HG03575 (cell line): ENCODE measurements around the gene RAB9B.
"Not testable (repeated sequence)": the region's sequence is repeated elsewhere in the genome, so short reads cannot be mapped to it uniquely, and the experiment has no call there.

Source experiments
- ATAC-seq: cut with Tn5 transposase; IDR thresholded peaks from one replicate; pipeline ENCODE4 v1.9.1; 2021; ENCODE audit not compliant: unreplicated experiment, insufficient number of reproducible peaks, low FRiP score; ENCODE audit errors: extremely low read depth

Gene RAB9B

GRCh38 chrX:103818842-103819619 is 13.0 kb downstream of the RAB9B start:
- ATAC-seq = no peak

DNA sequence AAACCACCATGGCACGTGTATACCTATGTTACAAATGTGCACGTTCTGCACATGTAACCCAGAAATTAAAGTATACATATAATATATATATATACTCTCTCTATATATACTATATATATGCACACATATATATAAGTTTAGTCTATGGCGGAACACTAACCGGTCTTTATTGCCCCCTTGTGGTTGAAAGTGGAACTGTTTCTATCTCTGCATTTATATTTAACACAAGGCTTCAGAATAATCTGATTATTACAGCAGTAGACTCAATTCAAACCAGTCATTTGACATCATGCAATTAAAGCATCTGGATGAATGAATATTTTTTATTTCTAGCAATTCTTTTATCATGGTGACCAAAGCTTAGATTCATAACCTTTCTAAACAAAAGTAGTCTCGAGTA is 14.6 kb downstream of the RAB9B start:
- no peak for ATAC-seq

DNA sequence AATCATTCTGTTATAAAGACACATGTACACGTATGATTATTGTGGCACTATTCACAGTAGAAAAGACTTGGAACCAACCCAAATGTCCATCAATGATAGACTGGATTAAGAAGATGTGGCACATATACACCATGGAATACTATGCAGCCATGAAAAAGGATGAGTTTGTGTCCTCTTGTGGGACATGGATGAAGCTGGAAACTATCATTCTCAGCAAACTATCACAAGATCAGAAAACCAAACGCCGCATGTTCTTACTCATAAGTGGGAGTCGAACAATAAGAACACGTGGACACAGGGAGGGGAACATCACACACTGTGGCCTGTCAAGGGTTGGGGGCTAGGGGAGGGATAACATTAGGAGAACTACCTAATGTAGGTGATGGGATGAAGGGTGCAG is 15.0 kb downstream of the RAB9B start:
- ATAC-seq = not testable (repeated sequence)

DNA sequence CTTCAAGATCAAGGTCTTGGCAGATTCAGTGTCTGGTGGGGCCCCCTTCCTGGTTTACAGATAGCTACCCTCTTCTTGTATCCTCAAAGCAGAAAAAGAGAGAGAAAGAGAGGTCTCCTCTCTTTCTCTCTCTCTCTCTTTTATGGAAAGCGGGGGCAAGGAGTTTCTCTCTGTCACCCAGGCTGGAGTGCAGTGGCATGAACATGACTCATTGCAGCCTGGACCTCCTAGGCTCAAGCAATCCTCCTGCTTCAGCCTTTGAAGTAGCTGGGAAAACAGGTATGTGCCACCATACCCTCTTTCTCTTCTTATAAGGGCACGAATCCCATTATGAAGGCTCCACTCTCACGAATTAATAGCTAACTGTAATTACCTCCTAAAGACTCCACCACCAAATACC is 20.2 kb downstream of the RAB9B start:
- no peak for ATAC-seq

- ATAC-seq = no peak
These were observed 25.1 kb downstream of the RAB9B start for GRCh38 chrX:103806862-103807474.

DNA sequence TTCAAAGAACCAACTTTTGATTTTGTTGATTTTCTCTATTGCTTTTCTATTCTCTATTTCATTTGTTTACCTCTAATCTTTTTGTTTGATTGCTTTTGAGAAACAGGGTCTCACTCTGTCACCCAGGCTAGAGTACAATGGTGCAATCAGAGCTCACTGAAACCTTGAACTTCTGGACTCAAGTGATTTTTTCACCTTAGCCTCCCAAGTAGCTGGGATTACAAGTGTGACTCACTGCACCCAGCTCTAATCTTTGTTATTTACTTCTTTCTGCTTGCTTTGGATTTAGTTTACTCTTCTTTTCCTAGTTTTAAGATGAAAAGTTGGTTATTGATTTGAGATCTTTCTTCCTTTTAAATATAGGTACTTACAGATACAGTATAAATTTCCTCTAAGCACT is 26.2 kb downstream of the RAB9B start:
- ATAC-seq = no peak

DNA sequence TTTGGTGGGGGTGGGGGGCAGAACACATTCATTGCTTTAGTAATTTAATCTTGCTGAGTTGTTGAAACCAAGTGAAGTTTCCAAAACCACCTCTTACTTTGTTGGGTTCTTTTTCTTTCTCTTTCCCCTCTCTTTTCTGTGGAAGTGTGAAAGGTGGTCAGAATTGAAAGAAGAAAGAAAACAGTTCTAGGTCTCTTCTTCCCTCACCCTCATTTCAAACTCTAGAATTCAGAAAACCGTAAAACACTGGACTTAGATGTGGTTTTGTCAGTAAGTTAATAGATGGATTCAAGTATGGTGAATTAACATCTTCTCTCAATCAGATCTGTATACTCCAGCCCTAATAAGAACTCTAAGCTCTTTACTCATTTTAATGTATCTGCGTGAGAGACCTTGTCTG is 31.7 kb downstream of the RAB9B start:
- no peak for ATAC-seq

DNA sequence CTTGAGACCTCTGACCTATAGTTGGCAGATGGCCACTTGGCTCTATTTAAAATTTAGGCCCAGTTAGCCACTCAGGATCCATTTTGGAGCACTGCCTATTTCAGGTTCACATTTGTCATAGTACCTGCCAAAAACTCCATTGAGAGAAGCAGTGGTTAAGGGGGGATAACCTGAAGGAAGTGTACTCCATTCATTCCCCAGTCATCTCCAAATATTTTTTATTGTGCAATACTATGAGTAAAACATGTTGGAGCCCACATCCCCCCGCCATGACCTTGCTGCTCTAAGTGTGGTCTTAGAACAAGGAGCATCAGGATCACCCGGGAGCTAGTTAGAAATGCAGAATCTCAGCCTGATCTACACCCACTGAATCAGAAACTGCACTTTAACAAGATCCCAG is 34.4 kb downstream of the RAB9B start:
- no peak for ATAC-seq

DNA sequence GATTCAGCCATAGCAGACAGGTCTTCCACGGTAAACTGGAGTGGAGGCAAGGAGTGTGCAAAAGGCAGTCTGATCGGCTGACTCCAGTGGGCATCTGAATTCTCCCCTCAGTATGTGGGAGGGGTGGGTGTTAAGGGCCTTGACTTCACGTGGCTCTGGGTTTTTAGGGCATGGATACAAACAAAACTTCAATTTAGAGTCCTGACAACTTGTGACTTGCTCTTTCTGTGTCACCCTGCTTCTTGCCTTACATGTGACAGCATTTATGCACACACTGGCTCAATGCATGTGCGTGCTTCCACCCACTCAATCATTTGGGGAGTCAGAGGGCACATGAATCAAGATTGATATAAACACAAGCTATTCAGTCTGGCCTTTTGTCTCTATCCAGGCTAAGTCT is 37.9 kb downstream of the RAB9B start:
- no peak for ATAC-seq

DNA sequence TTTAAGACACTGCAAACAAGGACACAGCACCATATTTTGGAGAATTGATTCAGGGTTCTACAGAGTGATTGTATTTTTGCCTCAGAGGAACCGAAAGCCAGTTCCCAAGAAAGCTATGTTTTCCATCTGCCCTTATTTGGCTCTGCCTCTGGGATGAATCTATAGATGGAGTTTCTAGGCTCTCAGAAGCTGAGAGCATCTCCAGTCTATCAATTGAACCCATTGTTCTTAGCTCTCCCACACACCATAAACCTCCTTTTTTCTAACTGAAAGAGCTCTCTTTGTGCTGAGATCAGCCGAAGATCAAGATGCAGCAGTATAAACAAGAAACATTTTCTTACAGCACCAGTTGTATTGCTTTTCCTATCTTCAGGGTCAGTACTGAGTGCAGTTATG is 38.5 kb downstream of the RAB9B start:
- no peak for ATAC-seq

- no peak for ATAC-seq
These were observed 39.0 kb downstream of the RAB9B start for GRCh38 chrX:103792916-103793544.

DNA sequence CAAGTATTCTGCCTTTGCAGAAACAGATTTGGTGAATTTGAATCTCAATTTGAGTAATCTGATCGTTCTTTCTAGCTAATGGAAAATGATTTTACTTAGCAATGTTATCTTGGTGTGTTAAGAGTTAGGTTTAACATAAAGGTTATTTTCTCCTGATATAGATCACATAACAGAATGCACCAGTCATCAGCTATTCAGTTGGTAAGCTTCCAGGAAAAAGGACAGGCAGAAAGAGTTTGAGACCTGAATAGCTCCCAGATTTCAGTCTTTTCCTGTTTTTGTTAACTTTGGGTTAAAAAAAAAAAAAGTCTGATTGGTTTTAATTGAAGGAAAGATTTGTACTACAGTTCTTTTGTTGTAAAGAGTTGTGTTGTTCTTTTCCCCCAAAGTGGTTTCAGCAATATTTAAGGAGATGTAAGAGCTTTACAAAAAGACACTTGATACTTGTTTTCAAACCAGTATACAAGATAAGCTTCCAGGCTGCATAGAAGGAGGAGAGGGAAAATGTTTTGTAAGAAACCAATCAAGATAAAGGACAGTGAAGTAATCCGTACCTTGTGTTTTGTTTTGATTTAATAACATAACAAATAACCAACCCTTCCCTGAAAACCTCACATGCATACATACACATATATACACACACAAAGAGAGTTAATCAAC is 40.1 kb downstream of the RAB9B start:
- ATAC-seq = no peak

GRCh38 chrX:103791228-103791627 is 40.8 kb downstream of the RAB9B start:
- ATAC-seq = no peak

DNA sequence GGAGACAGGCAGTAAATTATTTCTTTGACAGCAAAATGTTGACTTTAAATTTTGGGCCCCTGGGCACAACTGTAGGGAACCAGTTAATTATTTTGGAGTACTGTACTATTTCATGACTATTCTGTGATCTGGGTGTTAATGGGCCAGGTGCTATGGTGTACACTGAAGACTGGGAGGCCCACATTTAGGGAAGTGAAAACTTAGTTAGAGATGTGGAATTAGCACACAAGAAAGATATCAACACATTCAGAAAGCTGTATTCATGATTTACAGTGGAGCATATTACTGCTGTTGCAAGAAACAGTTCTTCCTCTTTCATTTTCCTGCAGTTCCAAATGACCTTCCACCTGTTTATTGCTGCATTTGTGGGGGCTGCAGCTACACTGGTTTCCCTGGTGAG is 43.1 kb downstream of the RAB9B start:
- peak; percentile 32 for ATAC-seq

DNA sequence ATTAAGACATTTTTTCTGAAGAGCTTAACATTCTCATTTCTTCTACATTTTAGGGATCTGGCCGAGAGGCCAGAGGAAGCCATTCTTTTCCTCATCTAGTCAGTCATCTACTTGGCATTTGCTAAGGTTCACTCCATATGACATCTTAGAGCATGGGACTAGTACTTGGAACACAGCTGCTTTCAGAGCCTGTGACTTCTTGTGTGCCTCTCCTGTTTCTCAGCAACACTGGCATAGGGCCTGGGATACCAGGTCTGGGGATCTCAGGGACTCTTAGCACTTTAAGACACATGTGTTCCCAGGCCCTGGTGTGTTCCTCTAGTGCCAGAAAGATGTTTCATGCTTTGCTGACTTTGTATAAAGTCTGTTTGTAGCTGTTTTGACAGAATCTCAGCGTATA is 48.1 kb downstream of the RAB9B start:
- no peak for ATAC-seq

DNA sequence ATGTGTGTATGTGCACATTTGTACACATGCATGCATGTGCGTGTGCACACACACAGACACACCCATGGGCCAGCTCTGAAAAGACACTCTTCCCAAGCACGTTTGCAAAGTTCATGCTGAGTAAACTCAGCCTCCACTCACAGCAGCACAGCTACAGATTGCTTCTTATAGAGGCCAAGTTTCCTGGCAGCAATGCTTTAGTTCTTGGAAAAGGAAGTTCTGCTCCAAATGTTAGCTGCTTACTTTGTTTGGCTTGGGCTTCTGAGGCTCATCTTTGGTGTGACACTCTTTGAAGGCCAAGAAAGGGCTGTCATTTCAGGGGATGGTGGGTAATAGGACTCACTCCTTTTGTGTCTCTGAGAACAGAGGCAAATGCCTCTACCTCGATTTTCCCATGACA is 48.9 kb downstream of the RAB9B start:
- no peak for ATAC-seq

DNA sequence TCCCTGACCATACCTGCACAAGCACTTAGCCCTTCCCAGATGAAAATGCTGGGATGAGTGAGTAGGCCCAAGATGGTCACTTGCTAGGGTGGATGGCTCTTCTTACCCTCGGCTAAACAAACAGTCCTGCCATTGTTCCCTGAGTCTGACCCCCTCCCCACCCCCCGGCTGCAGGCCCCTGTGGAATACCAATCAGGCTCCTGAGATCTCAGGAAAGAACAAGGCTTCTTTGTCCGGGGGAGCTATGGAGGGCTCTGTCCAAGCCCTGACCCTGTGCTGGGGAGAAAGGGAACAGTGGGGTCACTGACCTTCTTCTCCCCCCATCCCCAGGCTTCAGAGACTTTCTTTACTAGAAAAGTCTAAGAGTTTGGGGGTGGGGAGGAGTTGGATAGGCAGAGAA is 49.4 kb downstream of the RAB9B start:
- no peak for ATAC-seq

DNA sequence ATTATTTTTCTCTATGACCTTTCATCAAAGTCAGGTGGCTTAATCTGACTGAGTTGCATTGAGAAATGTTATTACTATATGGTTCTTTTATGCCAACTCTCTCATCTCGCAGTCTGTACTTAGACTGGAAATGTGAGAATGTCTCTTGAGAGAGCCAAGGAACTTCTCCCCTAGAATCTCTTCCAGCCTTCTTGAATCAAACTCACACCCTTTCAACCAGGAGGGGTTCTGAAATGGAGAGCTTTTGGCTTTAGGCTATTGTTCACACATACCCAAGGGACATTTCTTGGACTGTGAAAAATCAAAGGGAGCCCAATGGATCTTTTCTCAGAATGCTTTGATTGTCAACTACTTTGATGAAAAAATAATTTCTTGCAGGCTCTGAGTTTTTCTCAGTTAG is 50.4 kb downstream of the RAB9B start:
- no peak for ATAC-seq

DNA sequence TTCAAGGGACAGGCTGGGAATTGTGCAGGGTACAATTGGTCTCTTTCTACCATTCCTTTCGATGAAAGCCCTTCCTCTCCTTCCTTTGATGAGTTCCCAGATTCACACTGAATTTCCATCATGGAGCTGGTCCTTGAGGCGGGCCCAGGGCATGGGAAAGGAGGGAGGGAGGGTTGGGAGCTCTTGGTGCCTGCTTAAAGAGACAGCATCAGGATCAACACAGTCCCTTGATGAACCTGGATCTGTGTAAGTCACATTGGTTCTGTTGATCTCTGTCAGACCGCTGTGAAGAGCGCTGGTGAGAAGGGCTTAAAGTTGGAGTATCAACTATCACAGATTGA is 51.0 kb downstream of the RAB9B start:
- no peak for ATAC-seq
